ENCODE data around the gene GSTK1. TPM values are rescaled to one million over a fixed set of nuclear protein-coding genes. Genes with fewer than 3 reads are reported as not detected.

Gene GSTK1
- polyA plus RNA-seq, 1 donor (not counting 4 experiments of a cell fraction or from before 2014, with no cell fraction given): 133 TPM

DNA sequence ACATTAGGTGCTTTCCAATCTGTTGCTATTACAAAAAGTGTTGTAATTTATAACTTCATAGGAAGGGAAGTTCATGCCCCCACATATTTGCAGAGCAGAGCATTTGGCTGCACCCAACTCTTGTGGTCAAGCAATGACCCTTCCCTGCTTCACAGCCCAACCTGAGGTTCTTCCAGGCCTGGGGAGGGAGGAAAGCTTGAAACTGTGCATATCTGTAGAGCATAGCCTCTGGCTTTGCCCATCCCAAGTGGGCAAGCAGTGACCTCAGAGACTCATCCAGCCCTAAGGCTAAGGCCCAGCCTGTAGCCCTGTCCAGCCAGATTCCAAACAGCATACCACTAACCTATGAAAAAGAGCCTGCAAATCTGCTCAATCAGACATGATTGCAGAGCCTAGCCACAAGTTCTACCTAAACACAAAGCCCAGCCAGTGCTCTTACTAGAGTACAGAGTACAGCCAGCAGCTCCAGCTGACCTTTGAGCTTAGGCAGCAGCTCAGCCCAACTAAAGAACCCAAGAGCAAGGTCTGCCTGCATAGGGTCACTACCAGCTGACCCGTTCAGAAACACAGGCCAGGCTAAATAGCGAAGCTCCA lies 14.4 kb upstream of the GSTK1 start:
- peaks cover 18% of the 10 kb centered on the region for H3K4me1 ChIP-seq (ENCODE audit: control insufficient read depth, extremely low read depth, insufficient read depth, low read length)
- no peaks in the 10 kb centered on the region for H4K20me1 ChIP-seq (ENCODE audit: control insufficient read depth, extremely low read depth, insufficient read depth, low read length)
- H3K9ac ChIP-seq (ENCODE audit: control insufficient read depth, extremely low read depth, insufficient read depth, low read length): no peak overlapping the region
- no peaks in the 10 kb centered on the region for H3K36me3 ChIP-seq (ENCODE audit: control insufficient read depth in 2 of 2, extremely low read depth in 1 of 2, insufficient read depth in 2 of 2, low read length in 2 of 2)
- H3K9me1 ChIP-seq (ENCODE audit: control insufficient read depth, extremely low read depth, insufficient read depth, low read length): no peaks in the 10 kb centered on the region
- no peak overlapping the region for H3K4me3 ChIP-seq (ENCODE audit: control insufficient read depth in 2 of 3, extremely low read depth in 1 of 3, insufficient read depth in 2 of 3, low read depth in 1 of 3, low read length in 3 of 3)
- H2AFZ ChIP-seq (ENCODE audit: control insufficient read depth, low read length): no peak overlapping the region
- no peak overlapping the region for H3K27ac ChIP-seq (ENCODE audit: control insufficient read depth, insufficient read depth, low read length)
- no peak for TF ChIP-seq EZH2 (IDR thresholded peaks at IDR 0.05; ENCODE audit: low read length)
- TF ChIP-seq, protein P1, sequence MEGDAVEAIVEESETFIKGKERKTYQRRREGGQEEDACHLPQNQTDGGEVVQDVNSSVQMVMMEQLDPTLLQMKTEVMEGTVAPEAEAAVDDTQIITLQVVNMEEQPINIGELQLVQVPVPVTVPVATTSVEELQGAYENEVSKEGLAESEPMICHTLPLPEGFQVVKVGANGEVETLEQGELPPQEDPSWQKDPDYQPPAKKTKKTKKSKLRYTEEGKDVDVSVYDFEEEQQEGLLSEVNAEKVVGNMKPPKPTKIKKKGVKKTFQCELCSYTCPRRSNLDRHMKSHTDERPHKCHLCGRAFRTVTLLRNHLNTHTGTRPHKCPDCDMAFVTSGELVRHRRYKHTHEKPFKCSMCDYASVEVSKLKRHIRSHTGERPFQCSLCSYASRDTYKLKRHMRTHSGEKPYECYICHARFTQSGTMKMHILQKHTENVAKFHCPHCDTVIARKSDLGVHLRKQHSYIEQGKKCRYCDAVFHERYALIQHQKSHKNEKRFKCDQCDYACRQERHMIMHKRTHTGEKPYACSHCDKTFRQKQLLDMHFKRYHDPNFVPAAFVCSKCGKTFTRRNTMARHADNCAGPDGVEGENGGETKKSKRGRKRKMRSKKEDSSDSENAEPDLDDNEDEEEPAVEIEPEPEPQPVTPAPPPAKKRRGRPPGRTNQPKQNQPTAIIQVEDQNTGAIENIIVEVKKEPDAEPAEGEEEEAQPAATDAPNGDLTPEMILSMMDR (optimal IDR thresholded peaks at IDR 0.05 in 1 of 3, IDR thresholded peaks at IDR 0.05 in 1 of 3, conservative IDR thresholded peaks at IDR 0.05 in 1 of 3; ENCODE audit: extremely low read depth in 1 of 3, insufficient read depth in 2 of 3, low read length in 3 of 3): no peak
- no peaks in the 10 kb centered on the region for H3K79me2 ChIP-seq (ENCODE audit: control insufficient read depth, insufficient read depth, low read length)
- no peaks in the 10 kb centered on the region for H3K27me3 ChIP-seq (ENCODE audit: control insufficient read depth, extremely low read depth, insufficient read depth, low read length)
- no peak for DNase-seq (ENCODE audit: low read depth, low spot score)
- H3K4me2 ChIP-seq (ENCODE audit: control insufficient read depth, extremely low read depth, insufficient read depth, low read depth, low read length): no peak overlapping the region
- H3K9me3 ChIP-seq (ENCODE audit: control insufficient read depth, low read depth, low read length): no peaks in the 10 kb centered on the region
- dilution Hi-C loops (cut with MboI; ENCODE audit: extremely low pct_ligation_motif_present, low sequenced_read_pairs): no loop called here
- FAIRE-seq: no peak

DNA sequence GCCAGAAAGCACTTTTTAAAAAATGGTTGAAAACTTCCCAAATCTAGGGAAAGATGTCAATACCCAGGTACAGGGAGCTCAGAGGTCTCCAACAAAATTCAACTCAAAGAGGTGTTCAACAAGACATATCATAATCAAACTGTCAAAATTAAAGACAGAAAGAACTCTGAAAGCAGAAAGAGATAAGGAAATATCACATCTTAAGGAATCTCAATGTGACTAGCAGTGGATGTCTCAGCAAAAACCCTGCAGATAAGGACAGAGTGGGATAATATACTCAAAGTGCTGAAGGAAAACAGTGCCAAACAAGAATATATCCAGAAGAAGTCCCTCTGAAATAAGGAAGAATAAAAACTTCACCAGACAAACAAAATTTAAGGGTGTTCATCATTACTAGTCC lies 13.0 kb upstream of the GSTK1 start:
- no peaks in the 10 kb centered on the region for H3K36me3 ChIP-seq (ENCODE audit: control insufficient read depth in 2 of 2, extremely low read depth in 1 of 2, insufficient read depth in 2 of 2, low read length in 2 of 2)
- H3K27ac ChIP-seq (ENCODE audit: control insufficient read depth, insufficient read depth, low read length): no peak overlapping the region
- H3K4me1 ChIP-seq (ENCODE audit: control insufficient read depth, extremely low read depth, insufficient read depth, low read length): peaks cover 16% of the 10 kb centered on the region
- dilution Hi-C loops (cut with MboI; ENCODE audit: extremely low pct_ligation_motif_present, low sequenced_read_pairs): no loop called here
- no peak overlapping the region for H3K4me3 ChIP-seq (ENCODE audit: control insufficient read depth in 2 of 3, extremely low read depth in 1 of 3, insufficient read depth in 2 of 3, low read depth in 1 of 3, low read length in 3 of 3)
- no peak overlapping the region for H3K9ac ChIP-seq (ENCODE audit: control insufficient read depth, extremely low read depth, insufficient read depth, low read length)
- no peak overlapping the region for H2AFZ ChIP-seq (ENCODE audit: control insufficient read depth, low read length)
- no peaks in the 10 kb centered on the region for H4K20me1 ChIP-seq (ENCODE audit: control insufficient read depth, extremely low read depth, insufficient read depth, low read length)
- H3K27me3 ChIP-seq (ENCODE audit: control insufficient read depth, extremely low read depth, insufficient read depth, low read length): no peaks in the 10 kb centered on the region
- FAIRE-seq (no peak), DNase-seq (ENCODE audit: low read depth, low spot score) (no peak)
- TF ChIP-seq, protein P1 (optimal IDR thresholded peaks at IDR 0.05 in 1 of 3, IDR thresholded peaks at IDR 0.05 in 1 of 3, conservative IDR thresholded peaks at IDR 0.05 in 1 of 3; ENCODE audit: extremely low read depth in 1 of 3, insufficient read depth in 2 of 3, low read length in 3 of 3): no peak
- TF ChIP-seq EZH2 (IDR thresholded peaks at IDR 0.05; ENCODE audit: low read length): no peak
- no peaks in the 10 kb centered on the region for H3K79me2 ChIP-seq (ENCODE audit: control insufficient read depth, insufficient read depth, low read length)
- no peaks in the 10 kb centered on the region for H3K9me1 ChIP-seq (ENCODE audit: control insufficient read depth, extremely low read depth, insufficient read depth, low read length)
- no peak overlapping the region for H3K4me2 ChIP-seq (ENCODE audit: control insufficient read depth, extremely low read depth, insufficient read depth, low read depth, low read length)
- H3K9me3 ChIP-seq (ENCODE audit: control insufficient read depth, low read depth, low read length): no peaks in the 10 kb centered on the region
